ENCODE measurements around the gene STAC3. TPM values are rescaled to one million over a fixed set of nuclear protein-coding genes. Genes with fewer than 3 reads are reported as not detected.
A peak's percentile ranks its signal among the peaks of the same experiment; 100 is the strongest.

The STAC3 gene
- total RNA-seq, 1 donor from 2014 or later = 1.3 TPM

- Mint-ChIP-seq H3K27me3 (ENCODE audit: low read depth) (no peaks in the 10 kb centered on the region), H3K36me3 (ENCODE audit: low read depth) (peaks cover 15% of the 10 kb centered on the region), H3K4me3 (ENCODE audit: unreplicated experiment) (no peak overlapping the region), H3K27ac (ENCODE audit: unreplicated experiment) (no peak overlapping the region), H3K9me3 (ENCODE audit: low read depth) (no peaks in the 10 kb centered on the region), H3K4me1 (ENCODE audit: low read depth) (peaks cover 25% of the 10 kb centered on the region)
- DNase-seq (ENCODE audit: low spot score) = no peak
- no peak for TF ChIP-seq CTCF (IDR thresholded peaks at IDR 0.05)
Measured at GRCh38 chr12:57250541-57250940, 446 bp downstream of the STAC3 start.

- Mint-ChIP-seq H3K27ac (ENCODE audit: unreplicated experiment) (peak overlapping the region; percentile 34), H3K27me3 (ENCODE audit: low read depth) (no peaks in the 10 kb centered on the region), H3K4me3 (ENCODE audit: unreplicated experiment) (no peak overlapping the region), H3K9me3 (ENCODE audit: low read depth) (no peaks in the 10 kb centered on the region), H3K4me1 (ENCODE audit: low read depth) (peaks cover 28% of the 10 kb centered on the region), H3K36me3 (ENCODE audit: low read depth) (peaks cover 11% of the 10 kb centered on the region)
- TF ChIP-seq CTCF (IDR thresholded peaks at IDR 0.05) = no peak
- no peak for DNase-seq (ENCODE audit: low spot score)
Measured at GRCh38 chr12:57248934-57249742, 1.8 kb downstream of the STAC3 start.

- Mint-ChIP-seq H3K4me3 (ENCODE audit: unreplicated experiment) (no peak overlapping the region), H3K9me3 (ENCODE audit: low read depth) (no peaks in the 10 kb centered on the region), H3K4me1 (ENCODE audit: low read depth) (peaks cover 47% of the 10 kb centered on the region), H3K27ac (ENCODE audit: unreplicated experiment) (no peak overlapping the region), H3K27me3 (ENCODE audit: low read depth) (no peaks in the 10 kb centered on the region), H3K36me3 (ENCODE audit: low read depth) (peaks cover 7% of the 10 kb centered on the region)
- no peak for TF ChIP-seq CTCF (IDR thresholded peaks at IDR 0.05)
- DNase-seq (ENCODE audit: low spot score) = no peak
Measured at GRCh38 chr12:57247041-57247440, 3.9 kb downstream of the STAC3 start.

- Mint-ChIP-seq H3K27me3 (ENCODE audit: low read depth) (no peaks in the 10 kb centered on the region), H3K27ac (ENCODE audit: unreplicated experiment) (peak overlapping the region; percentile 13)
Measured at GRCh38 chr12:57244312-57244696, 6.7 kb downstream of the STAC3 start.

More at GRCh38 chr12:57244312-57244696, 6.7 kb downstream of the STAC3 start:
- H3K4me3 Mint-ChIP-seq (ENCODE audit: unreplicated experiment) = no peak overlapping the region
- peak; percentile 49 for DNase-seq (ENCODE audit: low spot score)
- no peaks in the 10 kb centered on the region for H3K9me3 Mint-ChIP-seq (ENCODE audit: low read depth)
- H3K36me3 Mint-ChIP-seq (ENCODE audit: low read depth) = peaks cover 7% of the 10 kb centered on the region
- H3K4me1 Mint-ChIP-seq (ENCODE audit: low read depth) = peaks cover 54% of the 10 kb centered on the region
- TF ChIP-seq CTCF (IDR thresholded peaks at IDR 0.05) = no peak
